Muscle layer of duodenum (tissue), 2 donors: ENCODE measurements around the gene DNASE1L3.

Source experiments
- H3K27ac ChIP-seq: one replicate; pipeline ENCODE4 v1.7.0; 2013; ENCODE audit warnings: mild to moderate bottlenecking, low read length
- H3K27me3 ChIP-seq: one replicate; pipeline ENCODE4 v1.7.0; 2013; ENCODE audit warnings: low read depth, mild to moderate bottlenecking, control low read depth, low read length
- H3K36me3 ChIP-seq, 2 donors: one replicate each; pipeline ENCODE4 v1.7.0; 2013; ENCODE audit warnings: low read length in 2 of 2, control low read depth in 1 of 2, mild to moderate bottlenecking in 1 of 2; ENCODE audit not compliant: insufficient read depth in 2 of 2, control insufficient read depth in 1 of 2
- H3K4me1 ChIP-seq, 2 donors: one replicate each; pipeline ENCODE4 v1.7.0; 2013; ENCODE audit warnings: low read length in 2 of 2, mild to moderate bottlenecking in 2 of 2, control low read depth in 1 of 2, moderate library complexity in 1 of 2; ENCODE audit not compliant: insufficient read depth in 2 of 2, control insufficient read depth in 1 of 2
- H3K4me3 ChIP-seq, 2 donors: one replicate each; pipeline ENCODE4 v1.7.0; 2013; ENCODE audit warnings: low read length in 2 of 2, low read depth in 1 of 2, mild to moderate bottlenecking in 1 of 2
- H3K9me3 ChIP-seq, 2 donors: one replicate each; pipeline ENCODE4 v1.7.0; 2013; ENCODE audit warnings: low read length in 2 of 2, control low read depth in 1 of 2, mild to moderate bottlenecking in 1 of 2; ENCODE audit not compliant: control insufficient read depth in 1 of 2
- donor health status: healthy.

Gene DNASE1L3

DNA sequence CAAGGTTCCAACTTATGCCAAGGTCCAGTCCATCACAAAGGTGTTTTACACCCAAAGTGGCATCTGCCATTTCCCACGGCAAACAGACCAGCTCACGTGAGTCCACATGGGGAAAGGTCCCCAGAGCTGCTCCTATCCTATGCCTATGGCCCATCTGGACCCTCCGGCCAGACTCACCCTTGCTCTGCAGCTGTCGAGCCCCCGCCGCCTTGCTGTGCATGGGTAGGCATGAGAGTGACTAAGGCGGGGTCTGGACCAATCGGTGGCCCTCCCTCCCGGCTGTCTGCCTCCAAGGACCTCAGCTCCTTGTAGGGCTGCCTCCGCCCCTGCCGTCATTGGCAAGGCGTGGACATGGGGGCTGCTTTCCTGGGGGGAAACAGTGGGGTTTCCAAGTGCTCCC lies 26.9 kb downstream of the DNASE1L3 start:
- no peak overlapping the region for H3K27ac ChIP-seq
- H3K4me1 ChIP-seq = no peaks in the 10 kb centered on the region

DNA sequence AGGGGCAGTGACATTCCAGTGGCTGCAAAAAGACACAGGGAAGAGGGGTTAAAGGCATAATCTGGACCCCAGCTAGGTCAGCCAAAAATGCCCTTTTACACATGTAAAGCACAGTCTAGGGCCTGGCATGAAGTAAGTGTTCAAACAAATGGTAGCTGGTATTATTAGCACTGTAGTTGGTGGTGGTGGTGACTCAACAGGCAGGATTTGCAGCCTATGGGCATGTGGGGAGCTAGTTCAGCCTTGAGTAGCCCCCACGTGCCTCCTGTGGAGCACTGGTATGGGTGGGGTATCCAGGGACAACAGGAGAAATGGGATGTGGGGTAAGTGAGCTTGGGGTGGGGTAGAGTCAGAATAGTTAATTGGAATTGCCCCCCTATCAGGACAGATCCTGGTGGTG lies 27.6 kb downstream of the DNASE1L3 start:
- no peaks in the 10 kb centered on the region for H3K36me3 ChIP-seq
- H3K9me3 ChIP-seq = no peaks in the 10 kb centered on the region
- H3K4me3 ChIP-seq = no peak overlapping the region
- no peaks in the 10 kb centered on the region for H3K27me3 ChIP-seq
- H3K27ac ChIP-seq = no peak overlapping the region
- H3K4me1 ChIP-seq = peaks cover 0 to 6% of the 10 kb centered on the region in 2 donors

More for the DNA sequence above, 26.9 kb downstream of the DNASE1L3 start:
- Histone ChIP-seq H3K27me3 (no peaks in the 10 kb centered on the region), H3K4me3 (no peak overlapping the region), H3K9me3 (no peaks in the 10 kb centered on the region), H3K36me3 (no peaks in the 10 kb centered on the region)

DNA sequence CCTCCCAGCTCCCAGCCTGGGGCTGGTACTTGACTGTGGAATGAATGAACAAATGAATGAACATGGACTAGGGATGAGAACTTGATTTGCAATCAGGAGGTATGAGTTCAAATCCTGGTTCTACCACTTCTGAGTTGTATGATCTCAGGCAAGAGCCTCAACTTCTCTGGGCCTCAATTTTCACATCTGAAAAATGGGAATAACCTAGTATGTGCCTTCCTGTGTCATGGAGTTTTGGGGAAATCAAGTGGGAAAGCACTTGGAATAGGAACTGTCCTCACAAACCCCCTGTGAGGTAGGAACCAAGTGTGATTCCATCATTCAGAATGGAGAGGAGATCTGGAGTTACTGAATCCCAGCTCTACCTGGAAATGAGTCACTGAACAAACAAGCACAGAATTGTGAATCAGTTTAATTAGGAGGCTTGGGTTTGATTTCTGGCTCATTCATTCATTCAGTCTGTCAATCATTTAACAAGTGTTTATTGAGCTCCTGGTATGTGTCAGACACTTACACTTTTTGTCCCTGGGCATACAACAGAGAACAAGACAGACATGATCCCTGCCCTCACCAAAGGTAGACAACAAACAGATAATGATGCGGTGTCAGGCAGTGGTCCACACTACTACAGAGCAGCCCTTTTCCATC lies 29.7 kb downstream of the DNASE1L3 start:
- Histone ChIP-seq H3K4me1 (peaks cover 1 to 12% of the 10 kb centered on the region in 2 donors), H3K27ac (no peak overlapping the region), H3K36me3 (no peaks in the 10 kb centered on the region), H3K9me3 (no peaks in the 10 kb centered on the region), H3K4me3 (no peak overlapping the region), H3K27me3 (no peaks in the 10 kb centered on the region)

DNA sequence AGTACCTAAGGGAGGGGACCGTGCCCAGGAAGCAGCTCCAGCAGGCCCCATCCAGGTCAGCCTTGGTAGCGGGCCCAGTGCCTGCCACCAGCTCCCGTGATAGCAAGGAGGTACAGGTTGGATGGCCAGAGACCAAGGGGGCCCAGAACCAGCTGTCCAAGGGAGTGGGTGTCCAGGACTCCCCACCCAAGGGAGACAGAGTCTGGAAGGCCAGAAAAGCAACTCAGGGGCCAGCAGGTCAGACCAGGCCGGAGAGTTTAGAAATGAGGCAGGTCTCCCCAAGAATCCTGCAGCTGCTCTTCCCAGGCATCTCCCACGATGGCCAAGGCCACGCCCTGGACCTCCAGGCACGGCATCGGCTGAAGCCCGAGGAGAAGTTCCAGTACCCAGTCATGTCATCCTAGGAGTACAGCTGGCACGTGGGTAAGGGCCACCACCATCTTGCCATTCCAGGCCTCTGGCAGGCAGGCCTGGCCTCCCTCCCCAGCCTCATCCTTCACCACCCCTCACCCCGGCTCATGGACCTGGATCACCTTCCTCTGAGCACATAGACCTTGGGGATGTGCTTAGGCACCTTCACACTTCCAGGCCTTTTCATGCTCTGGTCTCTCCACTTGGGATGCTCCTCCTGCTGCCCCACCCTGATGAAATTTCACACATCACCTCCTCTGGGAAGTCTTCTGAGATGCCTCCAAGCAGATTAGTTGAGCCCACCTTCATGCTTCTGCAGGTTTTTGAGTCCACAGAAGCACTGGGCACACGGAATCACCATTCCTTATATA lies 30.5 kb downstream of the DNASE1L3 start:
- Histone ChIP-seq H3K27me3 (no peaks in the 10 kb centered on the region), H3K36me3 (no peaks in the 10 kb centered on the region), H3K27ac (no peak overlapping the region), H3K4me3 (no peak overlapping the region), H3K9me3 (no peaks in the 10 kb centered on the region), H3K4me1 (peaks cover 9 to 18% of the 10 kb centered on the region in 2 donors)

DNA sequence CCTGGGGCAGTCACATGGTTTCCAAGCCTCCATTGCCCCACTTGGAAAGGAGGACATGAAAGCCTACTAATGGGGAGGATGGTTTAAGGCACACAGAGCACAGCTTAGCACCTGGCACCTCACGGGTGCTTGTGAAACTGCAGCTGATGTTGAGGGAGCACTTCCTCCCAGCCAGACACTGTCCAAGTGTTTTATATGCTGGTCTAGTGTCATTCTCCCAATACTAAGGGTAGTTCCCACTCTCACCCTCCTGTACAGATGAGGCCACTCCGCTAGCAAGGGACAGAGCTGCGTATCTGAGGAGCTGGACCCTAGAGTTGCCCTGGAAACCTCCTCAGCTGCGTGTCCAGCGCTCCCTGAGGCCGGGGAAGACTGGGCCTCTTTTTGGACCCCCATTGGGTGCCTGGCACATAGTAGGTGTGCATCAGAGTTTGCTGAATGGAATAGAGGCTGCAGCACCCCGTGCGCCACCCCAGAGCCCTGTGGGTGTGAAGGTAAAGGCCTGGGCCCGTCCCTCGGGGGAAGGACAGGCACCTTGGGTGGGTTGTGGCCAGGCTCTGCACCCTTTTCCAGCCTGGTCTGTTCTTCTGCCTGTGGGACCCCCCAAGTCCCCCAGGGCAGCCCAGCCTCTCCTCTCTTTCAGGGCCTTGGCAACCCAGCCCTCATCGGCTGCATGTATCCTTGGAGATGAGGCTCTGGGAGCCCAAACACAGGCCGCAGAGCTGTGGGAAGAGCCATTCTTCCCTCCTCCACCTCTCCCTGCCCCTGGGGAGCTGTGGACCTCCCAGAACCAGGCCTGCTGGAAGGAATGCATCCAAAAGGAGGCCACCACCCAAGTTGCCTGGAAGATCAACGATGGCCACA lies 31.3 kb downstream of the DNASE1L3 start:
- Histone ChIP-seq H3K27me3 (no peaks in the 10 kb centered on the region), H3K36me3 (no peaks in the 10 kb centered on the region), H3K27ac (no peak overlapping the region), H3K9me3 (no peaks in the 10 kb centered on the region), H3K4me1 (peaks cover 14 to 27% of the 10 kb centered on the region in 2 donors), H3K4me3 (no peak overlapping the region)

- Histone ChIP-seq H3K9me3 (no peaks in the 10 kb centered on the region), H3K4me3 (peak overlapping the region in 1 of 2 donors; percentile 21), H3K4me1 (peaks cover 14 to 33% of the 10 kb centered on the region in 2 donors), H3K36me3 (no peaks in the 10 kb centered on the region), H3K27ac (no peak overlapping the region), H3K27me3 (no peaks in the 10 kb centered on the region)
Measured at GRCh38 chr3:58178528-58179234, 32.1 kb downstream of the DNASE1L3 start.

- H3K9me3 ChIP-seq = no peaks in the 10 kb centered on the region
- H3K4me3 ChIP-seq = peak overlapping the region; percentile 21 to 54
- no peaks in the 10 kb centered on the region for H3K27me3 ChIP-seq
- H3K27ac ChIP-seq = no peak overlapping the region
- H3K36me3 ChIP-seq = no peaks in the 10 kb centered on the region
- peaks cover 14 to 33% of the 10 kb centered on the region in 2 donors for H3K4me1 ChIP-seq
Measured at GRCh38 chr3:58177747-58178527, 32.8 kb downstream of the DNASE1L3 start.

- H3K27ac ChIP-seq = no peak overlapping the region
- H3K27me3 ChIP-seq = no peaks in the 10 kb centered on the region
- H3K36me3 ChIP-seq = no peaks in the 10 kb centered on the region
- no peaks in the 10 kb centered on the region for H3K9me3 ChIP-seq
- peaks cover 14 to 33% of the 10 kb centered on the region in 2 donors for H3K4me1 ChIP-seq
- H3K4me3 ChIP-seq = no peak overlapping the region
Measured at GRCh38 chr3:58176827-58177489, 33.8 kb downstream of the DNASE1L3 start.

- no peak overlapping the region for H3K4me3 ChIP-seq
- no peaks in the 10 kb centered on the region for H3K9me3 ChIP-seq
- no peaks in the 10 kb centered on the region for H3K27me3 ChIP-seq
- peaks cover under 1 to 3% of the 10 kb centered on the region in 2 donors for H3K36me3 ChIP-seq
- H3K27ac ChIP-seq = peak overlapping the region; percentile 43
- peaks cover 14 to 33% of the 10 kb centered on the region in 2 donors for H3K4me1 ChIP-seq
Measured at GRCh38 chr3:58176185-58176530, 34.6 kb downstream of the DNASE1L3 start.
